HCT116 (cell line): ENCODE data around the gene UQCC2. TPM values are rescaled to one million over a fixed set of nuclear protein-coding genes. Genes with fewer than 3 reads are reported as not detected.

Experiments used
- ATAC-seq: fragments of 200-7000 bp; cut with Tn5 transposase; 2 replicates; pipeline ENCODE4 v1.9.1; 2020; ENCODE audit warnings: mild to moderate bottlenecking, moderate library complexity
- BruUV-seq: library from RNA; stranded (reverse); fragments of 400-500 nt; replicated peaks from 2 replicates; lab custom pipeline; 2021; lab: Mats Ljungman, UMichigan
- CTCF ChIA-PET: fragments of 300-600 bp; sonication (Branson Sonifier 250); formaldehyde crosslinking; loops from one replicate; lab custom pipeline; 2021; ENCODE audit warnings: antibody characterized with exemption; lab: Charles Lee
- POLR2A ChIA-PET: fragments of 300-600, 350-600 bp; sonication (Branson Sonifier 250); formaldehyde crosslinking; loops from one replicate; lab custom pipeline; 2021; ENCODE audit warnings: antibody characterized with exemption; lab: Charles Lee
- RAD21 ChIA-PET, 2 experiments: fragments of 300-600 bp; sonication (Branson Sonifier 250); formaldehyde crosslinking; loops; one replicate each; lab custom pipeline; 2023; ENCODE audit warnings: low total read pairs in 2 of 2; ENCODE audit not compliant: uncharacterized antibody in 2 of 2, unreplicated experiment in 2 of 2, low non-redundant PET in 1 of 2; lab: Charles Lee
- DNase-seq: peaks from one replicate; pipeline ENCODE4 v3.0.0-alpha.2; 2010; ENCODE audit warnings: low read depth, low spot score
- H2AFZ ChIP-seq: fragments of 200-600 bp; shearing (Covaris generic), sonication (generic); 2 replicates; pipeline ENCODE4 v1.6.1; 2017; ENCODE audit warnings: low read depth, mixed run types, mixed read lengths, antibody characterized with exemption, low read length; ENCODE audit not compliant: poor library complexity, severe bottlenecking
- H3K27ac ChIP-seq: 2 replicates; pipeline ENCODE4 v1.5.1; 2012; ENCODE audit warnings: low read depth, low read length
- H3K27me3 ChIP-seq: fragments of 200-600 bp; sonication (generic); 2 replicates; pipeline ENCODE4 v1.6.1; 2016; ENCODE audit warnings: mixed run types, low read length, mixed read lengths; ENCODE audit not compliant: insufficient read depth
- H3K36me3 ChIP-seq, 2 experiments: fragments of 200-500 bp in 1 of 2; fragments of 200-600 bp in 1 of 2; sonication (Bioruptor generic) in 1 of 2; sonication (generic) in 1 of 2; 2 replicates each; pipeline versions ENCODE4 v1.5.1 to v1.6.1; 2014 to 2016; ENCODE audit warnings: low read length in 2 of 2, inconsistent platforms in 1 of 2, mixed read lengths in 1 of 2, mixed run types in 1 of 2; ENCODE audit not compliant: insufficient read depth in 2 of 2, control insufficient read depth in 1 of 2
- H3K4me1 ChIP-seq, 2 experiments: fragments of 200-600 bp in 1 of 2; sonication (generic) in 1 of 2; 2 replicates each; pipeline versions ENCODE4 v1.5.1 to v1.6.1; 2012 to 2017; ENCODE audit warnings: low read length in 2 of 2, inconsistent platforms in 1 of 2, mild to moderate bottlenecking in 1 of 2, mixed read lengths in 1 of 2, mixed run types in 1 of 2, moderate library complexity in 1 of 2; ENCODE audit not compliant: insufficient read depth in 2 of 2, control insufficient read depth in 1 of 2
- H3K4me2 ChIP-seq: fragments of 200-600 bp; sonication (generic); 2 replicates; pipeline ENCODE4 v1.6.1; 2017; ENCODE audit warnings: mixed run types, low read length, mixed read lengths
- H3K4me3 ChIP-seq, 2 experiments: fragments of 200-600 bp in 1 of 2; sonication (generic) in 1 of 2; replicated peaks in 1 of 2; 2 replicates each; pipeline ENCODE4 v1.5.1; 2011 to 2016; ENCODE audit warnings: low read length in 2 of 2, control low read depth in 1 of 2, low read depth in 1 of 2, mild to moderate bottlenecking in 1 of 2, mixed read lengths in 1 of 2, mixed run types in 1 of 2
- H3K79me2 ChIP-seq: fragments of 200-600 bp; sonication (generic); 2 replicates; pipeline ENCODE4 v1.6.1; 2017; ENCODE audit warnings: mild to moderate bottlenecking, mixed run types, low read length, moderate library complexity, mixed read lengths; ENCODE audit not compliant: insufficient read depth
- H3K9ac ChIP-seq: fragments of 200-600 bp; sonication (generic); 2 replicates; pipeline ENCODE4 v1.6.1; 2016; ENCODE audit warnings: low read length, mixed read lengths
- H3K9me2 ChIP-seq: fragments of 200-600 bp; sonication (generic), shearing (Covaris generic); 2 replicates; pipeline ENCODE4 v1.6.1; 2017; ENCODE audit warnings: mixed run types, mild to moderate bottlenecking, moderate library complexity; ENCODE audit not compliant: insufficient read depth
- H3K9me3 ChIP-seq, 2 experiments: fragments of 200-500 bp in 1 of 2; fragments of 200-600 bp in 1 of 2; sonication (Bioruptor generic) in 1 of 2; sonication (generic) in 1 of 2; 2 replicates each; pipeline ENCODE4 v1.6.1; 2014 to 2017; ENCODE audit warnings: low read length in 2 of 2, mixed read lengths in 2 of 2, inconsistent platforms in 1 of 2, low read depth in 1 of 2, mild to moderate bottlenecking in 1 of 2, mixed run types in 1 of 2, moderate library complexity in 1 of 2; ENCODE audit not compliant: control insufficient read depth in 1 of 2, insufficient read depth in 1 of 2
- H4K20me1 ChIP-seq: fragments of 200-600 bp; sonication (generic), shearing (Covaris generic); 2 replicates; pipeline ENCODE4 v1.6.1; 2017; ENCODE audit warnings: mixed run types, mild to moderate bottlenecking, moderate library complexity; ENCODE audit not compliant: insufficient read depth
- CBX3 ChIP-seq: IDR thresholded peaks from 2 replicates; pipeline ENCODE4 v1.6.1; 2012; ENCODE audit warnings: low read depth
- EGR1 ChIP-seq: IDR thresholded peaks from 2 replicates; pipeline ENCODE4 v1.6.1; 2012; ENCODE audit warnings: low read depth
- EZH2 ChIP-seq: fragments of 200-600 bp; sonication (generic); IDR thresholded peaks from 2 replicates; pipeline ENCODE4 v1.6.1; 2017; ENCODE audit warnings: antibody characterized with exemption, mixed run types
- EZH2phosphoT487 ChIP-seq: fragments of 200-600 bp; IDR thresholded peaks from 2 replicates; pipeline ENCODE4 v1.6.1; 2018; ENCODE audit warnings: antibody characterized with exemption, borderline replicate concordance
- JUND ChIP-seq: IDR thresholded peaks from 2 replicates; pipeline ENCODE4 v1.6.1; 2012
- POLR2AphosphoS5 ChIP-seq: IDR thresholded peaks from 2 replicates; pipeline ENCODE4 v1.6.1; 2011; ENCODE audit warnings: mild to moderate bottlenecking, low read depth, low read length, moderate library complexity
- RAD21 ChIP-seq: IDR thresholded peaks from 2 replicates; pipeline ENCODE4 v1.6.1; 2012; ENCODE audit warnings: low read depth, mild to moderate bottlenecking
- SRF ChIP-seq: IDR thresholded peaks from 2 replicates; pipeline ENCODE4 v1.6.1; 2012; ENCODE audit warnings: low read depth
- YY1 ChIP-seq: IDR thresholded peaks from 2 replicates; pipeline ENCODE4 v1.6.1; 2011; ENCODE audit warnings: low read length, low read depth, moderate library complexity, mild to moderate bottlenecking; ENCODE audit not compliant: insufficient replicate concordance; ENCODE audit errors: extremely low read depth
- ZFX ChIP-seq: fragments of 450-650 bp; IDR thresholded peaks from 2 replicates; pipeline ENCODE4 v1.6.1; 2017
- ZNF274 ChIP-seq: fragments of 200-500 bp; sonication (Bioruptor generic); IDR thresholded peaks from 2 replicates; pipeline ENCODE4 v1.6.1; 2014; ENCODE audit warnings: mild to moderate bottlenecking, low read depth, low read length, inconsistent platforms
- intact Hi-C: fragments of 100-400 bp; cut with micrococcal nuclease; formaldehyde crosslinking; loops from 2 replicates; pipeline ENCODE4 v1.10.0; 2022
- total RNA-seq: library from RNA; stranded (reverse); gene quantifications from one replicate; pipeline ENCODE4 v1.2.1, GENCODE V29; 2021; ENCODE audit not compliant: unreplicated experiment
- TF ChIP-seq, protein P1 (sequence below): IDR thresholded peaks from 2 replicates; pipeline ENCODE4 v1.6.1; 2011; ENCODE audit warnings: mild to moderate bottlenecking, low read length, moderate library complexity; ENCODE audit not compliant: insufficient replicate concordance; ENCODE audit errors: extremely low read depth
- TF ChIP-seq, protein P2 (sequence below): IDR thresholded peaks from 2 replicates; pipeline ENCODE4 v1.6.1; 2012
- TF ChIP-seq, protein P3 (sequence below), 3 experiments: fragments of 200-600 bp in 1 of 3; sonication (generic) in 1 of 3; IDR thresholded peaks in 2 of 3; conservative IDR thresholded peaks in 1 of 3; 2 replicates each; pipeline ENCODE4 v1.5.1; 2012 to 2017; ENCODE audit warnings: low read depth in 2 of 3, low read length in 2 of 3, antibody characterized with exemption in 1 of 3, borderline replicate concordance in 1 of 3, control low read depth in 1 of 3, mild to moderate bottlenecking in 1 of 3, mixed read lengths in 1 of 3, mixed run types in 1 of 3, moderate library complexity in 1 of 3; ENCODE audit not compliant: insufficient read depth in 1 of 3
- TF ChIP-seq, protein P4 (sequence below): IDR thresholded peaks from 2 replicates; pipeline ENCODE4 v1.6.1; 2012

UQCC2 gene
- total RNA-seq, 1 experiment from 2014 or later = 95.1 TPM

DNA sequence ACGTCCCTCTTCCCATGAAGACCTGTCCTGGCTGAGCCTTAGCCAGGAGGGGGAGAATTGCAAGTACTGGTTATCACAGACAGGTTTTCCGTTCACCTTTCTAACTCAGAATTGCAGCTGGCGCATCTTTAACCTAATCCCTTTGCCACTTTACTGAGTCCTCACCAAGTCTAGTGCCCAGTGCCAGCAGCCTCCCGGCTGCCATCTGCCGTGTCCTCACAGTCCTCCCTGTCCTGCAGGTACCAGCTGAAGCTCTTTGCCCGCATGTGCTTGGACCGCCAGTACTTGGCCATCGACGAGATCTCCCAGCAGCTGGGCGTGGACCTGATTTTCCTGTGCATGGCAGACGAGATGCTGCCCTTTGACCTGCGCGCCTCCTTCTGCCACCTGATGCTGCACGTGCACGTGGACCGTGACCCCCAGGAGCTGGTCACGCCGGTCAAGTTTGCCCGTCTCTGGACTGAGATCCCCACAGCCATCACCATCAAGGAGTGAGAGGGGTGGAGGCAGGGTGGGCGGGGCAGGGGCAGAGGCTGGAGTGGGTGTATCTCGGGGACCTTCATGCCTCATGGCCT, 41.3 kb downstream of the UQCC2 start (continued):
- no peak for TF ChIP-seq EZH2
- no peak for TF ChIP-seq CBX3

DNA sequence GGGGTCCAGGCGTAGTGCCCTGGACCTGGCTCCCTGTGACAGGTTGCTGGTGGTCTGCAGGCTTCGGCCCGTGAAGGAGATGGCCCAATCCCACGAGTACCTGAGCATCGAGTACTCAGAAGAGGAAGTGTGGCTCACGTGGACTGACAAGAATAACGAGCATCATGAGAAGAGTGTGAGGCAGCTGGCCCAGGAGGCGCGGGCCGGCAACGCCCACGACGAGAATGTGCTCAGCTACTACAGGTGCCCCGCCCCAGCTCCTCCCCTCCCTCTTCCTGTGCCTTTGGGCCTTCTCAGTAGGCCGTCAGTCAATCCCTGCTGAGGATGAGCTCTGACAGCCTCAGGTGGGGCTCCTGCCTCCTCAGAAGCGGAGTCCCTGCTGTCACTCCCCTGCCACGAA, 42.6 kb downstream of the UQCC2 start:
- intact Hi-C loops = no loop called here
- H3K4me1 ChIP-seq = peaks cover 3 to 12% of the 10 kb centered on the region in 2 experiments; a peak in 1 of 4 replicates
- H3K27me3 ChIP-seq = no peaks in the 10 kb centered on the region
- TF ChIP-seq YY1 = no peak
- TF ChIP-seq, protein P1, sequence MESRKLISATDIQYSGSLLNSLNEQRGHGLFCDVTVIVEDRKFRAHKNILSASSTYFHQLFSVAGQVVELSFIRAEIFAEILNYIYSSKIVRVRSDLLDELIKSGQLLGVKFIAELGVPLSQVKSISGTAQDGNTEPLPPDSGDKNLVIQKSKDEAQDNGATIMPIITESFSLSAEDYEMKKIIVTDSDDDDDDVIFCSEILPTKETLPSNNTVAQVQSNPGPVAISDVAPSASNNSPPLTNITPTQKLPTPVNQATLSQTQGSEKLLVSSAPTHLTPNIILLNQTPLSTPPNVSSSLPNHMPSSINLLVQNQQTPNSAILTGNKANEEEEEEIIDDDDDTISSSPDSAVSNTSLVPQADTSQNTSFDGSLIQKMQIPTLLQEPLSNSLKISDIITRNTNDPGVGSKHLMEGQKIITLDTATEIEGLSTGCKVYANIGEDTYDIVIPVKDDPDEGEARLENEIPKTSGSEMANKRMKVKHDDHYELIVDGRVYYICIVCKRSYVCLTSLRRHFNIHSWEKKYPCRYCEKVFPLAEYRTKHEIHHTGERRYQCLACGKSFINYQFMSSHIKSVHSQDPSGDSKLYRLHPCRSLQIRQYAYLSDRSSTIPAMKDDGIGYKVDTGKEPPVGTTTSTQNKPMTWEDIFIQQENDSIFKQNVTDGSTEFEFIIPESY = no peak
- TF ChIP-seq SRF = no peak
- no peak for TF ChIP-seq ZFX
- TF ChIP-seq, protein P2, sequence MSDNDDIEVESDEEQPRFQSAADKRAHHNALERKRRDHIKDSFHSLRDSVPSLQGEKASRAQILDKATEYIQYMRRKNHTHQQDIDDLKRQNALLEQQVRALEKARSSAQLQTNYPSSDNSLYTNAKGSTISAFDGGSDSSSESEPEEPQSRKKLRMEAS = no peak
- TF ChIP-seq, protein P3, sequence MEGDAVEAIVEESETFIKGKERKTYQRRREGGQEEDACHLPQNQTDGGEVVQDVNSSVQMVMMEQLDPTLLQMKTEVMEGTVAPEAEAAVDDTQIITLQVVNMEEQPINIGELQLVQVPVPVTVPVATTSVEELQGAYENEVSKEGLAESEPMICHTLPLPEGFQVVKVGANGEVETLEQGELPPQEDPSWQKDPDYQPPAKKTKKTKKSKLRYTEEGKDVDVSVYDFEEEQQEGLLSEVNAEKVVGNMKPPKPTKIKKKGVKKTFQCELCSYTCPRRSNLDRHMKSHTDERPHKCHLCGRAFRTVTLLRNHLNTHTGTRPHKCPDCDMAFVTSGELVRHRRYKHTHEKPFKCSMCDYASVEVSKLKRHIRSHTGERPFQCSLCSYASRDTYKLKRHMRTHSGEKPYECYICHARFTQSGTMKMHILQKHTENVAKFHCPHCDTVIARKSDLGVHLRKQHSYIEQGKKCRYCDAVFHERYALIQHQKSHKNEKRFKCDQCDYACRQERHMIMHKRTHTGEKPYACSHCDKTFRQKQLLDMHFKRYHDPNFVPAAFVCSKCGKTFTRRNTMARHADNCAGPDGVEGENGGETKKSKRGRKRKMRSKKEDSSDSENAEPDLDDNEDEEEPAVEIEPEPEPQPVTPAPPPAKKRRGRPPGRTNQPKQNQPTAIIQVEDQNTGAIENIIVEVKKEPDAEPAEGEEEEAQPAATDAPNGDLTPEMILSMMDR (IDR thresholded peaks at IDR 0.05 in 2 of 3, conservative IDR thresholded peaks at IDR 0.05 in 1 of 3; ENCODE audit: borderline replicate concordance in 1 of 3, insufficient read depth in 1 of 3, low read depth in 2 of 3, low read length in 2 of 3) = no peak
- TF ChIP-seq POLR2AphosphoS5 = no peak
- TF ChIP-seq RAD21 = no peak
- TF ChIP-seq EGR1 = no peak
- no peak for TF ChIP-seq JUND
- no peak for TF ChIP-seq EZH2phosphoT487
- TF ChIP-seq, protein P4, sequence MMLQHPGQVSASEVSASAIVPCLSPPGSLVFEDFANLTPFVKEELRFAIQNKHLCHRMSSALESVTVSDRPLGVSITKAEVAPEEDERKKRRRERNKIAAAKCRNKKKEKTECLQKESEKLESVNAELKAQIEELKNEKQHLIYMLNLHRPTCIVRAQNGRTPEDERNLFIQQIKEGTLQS = no peak
- no peak for TF ChIP-seq EZH2
- TF ChIP-seq ZNF274 = no peak
- H3K36me3 ChIP-seq = peaks cover 35 to 57% of the 10 kb centered on the region in 2 experiments; a peak in 3 of 4 replicates
- H3K9me3 ChIP-seq = no peaks in the 10 kb centered on the region
- no peak overlapping the region for H3K27ac ChIP-seq
- ATAC-seq (peak; percentile 60), DNase-seq (no peak)
- no peak overlapping the region for H2AFZ ChIP-seq
- ChIA-PET CTCF (no interaction called here), POLR2A (no interaction called here), RAD21 (no interaction called here)
- no peaks in the 10 kb centered on the region for H3K79me2 ChIP-seq
- H3K4me2 ChIP-seq = peak overlapping the region; percentile 7; the same call in 1 of the 2 replicates
- no peak overlapping the region for H3K9ac ChIP-seq
- H3K4me3 ChIP-seq = no peak overlapping the region
- no peaks in the 10 kb centered on the region for H3K9me2 ChIP-seq
- no TSS peak for BruUV-seq
- no peaks in the 10 kb centered on the region for H4K20me1 ChIP-seq
